Left renal cortex interstitium (tissue), 4 donors: ENCODE data around the gene RFC2. TPM values are rescaled to one million over a fixed set of nuclear protein-coding genes. Genes with fewer than 3 reads are reported as not detected.
A peak's percentile ranks its signal among the peaks of the same experiment; 100 is the strongest.
"Not testable (repeated sequence)": the region's sequence is repeated elsewhere in the genome, so short reads cannot be mapped to it uniquely, and the experiment has no call there.

Source experiments
- DNase-seq, 4 donors: peaks; one replicate each; pipeline ENCODE4 v3.0.0-alpha.2; 2013; ENCODE audit warnings: low read depth in 4 of 4, low spot score in 2 of 4, missing footprints in 1 of 4
- polyA plus RNA-seq, 4 donors: library from polyadenylated mRNA; unstranded; fragments of 120-200 nt; gene quantifications; one replicate each; pipeline ENCODE4 v1.2.1, GENCODE V29; 2013; ENCODE audit not compliant: insufficient read length in 4 of 4

RFC2 gene
- polyA plus RNA-seq, 4 donors = 41.1 to 48.8 (median 43.8) TPM

DNA sequence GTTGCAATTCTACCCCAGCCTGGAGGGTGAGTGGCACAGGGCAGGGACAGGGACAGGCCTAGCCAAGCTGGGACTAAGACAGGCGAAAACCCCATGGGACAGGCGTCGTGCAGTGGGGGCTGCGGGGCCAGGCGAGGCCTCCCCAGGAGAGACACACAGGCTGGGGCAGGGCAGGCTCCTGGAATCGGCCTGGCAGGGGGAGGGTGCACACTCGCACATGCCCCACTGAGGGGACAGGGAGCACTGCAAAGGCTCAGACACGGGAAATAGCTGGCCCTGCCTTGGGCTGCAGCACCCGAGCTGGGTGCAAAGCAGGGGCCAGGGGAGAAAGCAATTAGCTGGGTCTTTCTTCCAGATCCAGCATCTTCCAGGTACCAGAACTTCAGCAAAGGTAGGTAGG lies 34.0 kb downstream of the RFC2 start:
- no peak for DNase-seq

GRCh38 chr7:74219416-74219815 lies 34.8 kb downstream of the RFC2 start:
- DNase-seq = no peak

GRCh38 chr7:74218343-74218698 lies 35.9 kb downstream of the RFC2 start:
- no peak for DNase-seq

- DNase-seq = no peak
Observed at GRCh38 chr7:74217455-74218342, 36.5 kb downstream of the RFC2 start.

DNA sequence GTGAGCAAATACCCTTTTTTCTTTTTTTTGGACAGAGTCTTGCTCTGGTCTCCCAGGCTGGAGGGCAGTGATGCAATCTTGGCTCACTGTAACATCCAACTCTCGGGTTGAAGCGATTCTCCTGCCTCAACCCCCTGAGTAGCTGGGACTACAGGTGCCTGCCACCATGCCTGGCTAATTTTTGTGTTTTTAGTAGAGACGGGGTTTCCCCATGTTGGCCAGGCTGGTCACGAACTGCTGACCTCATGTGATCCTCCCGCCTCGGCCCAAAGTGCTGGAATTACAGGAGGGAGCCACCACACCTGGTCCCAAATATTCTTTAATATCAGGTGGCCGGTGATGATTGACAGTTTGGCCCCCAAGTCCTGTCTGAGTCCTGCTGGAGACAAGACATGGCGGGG lies 37.8 kb downstream of the RFC2 start:
- no peak for DNase-seq

DNA sequence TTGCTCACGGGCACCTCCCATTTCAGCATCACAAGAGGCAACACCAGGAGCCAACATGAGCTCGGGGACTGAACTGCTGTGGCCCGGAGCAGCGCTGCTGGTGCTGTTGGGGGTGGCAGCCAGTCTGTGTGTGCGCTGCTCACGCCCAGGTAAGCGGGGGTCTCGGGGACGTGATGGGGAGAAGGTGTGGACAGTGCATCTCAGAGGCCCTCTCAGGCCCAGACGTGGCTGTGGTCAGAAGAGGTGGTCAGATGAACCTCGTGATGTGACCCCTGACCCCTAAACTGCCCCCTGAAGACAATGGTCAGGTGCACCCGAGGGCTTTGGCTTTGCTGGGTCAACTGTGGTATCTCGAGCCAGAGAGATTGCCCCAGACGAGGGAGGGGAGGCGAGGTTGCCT lies 38.3 kb downstream of the RFC2 start:
- no peak for DNase-seq

GRCh38 chr7:74214816-74215630 lies 39.2 kb downstream of the RFC2 start:
- no peak for DNase-seq

- no peak for DNase-seq
Observed at GRCh38 chr7:74212661-74213060, 41.5 kb downstream of the RFC2 start.

DNA sequence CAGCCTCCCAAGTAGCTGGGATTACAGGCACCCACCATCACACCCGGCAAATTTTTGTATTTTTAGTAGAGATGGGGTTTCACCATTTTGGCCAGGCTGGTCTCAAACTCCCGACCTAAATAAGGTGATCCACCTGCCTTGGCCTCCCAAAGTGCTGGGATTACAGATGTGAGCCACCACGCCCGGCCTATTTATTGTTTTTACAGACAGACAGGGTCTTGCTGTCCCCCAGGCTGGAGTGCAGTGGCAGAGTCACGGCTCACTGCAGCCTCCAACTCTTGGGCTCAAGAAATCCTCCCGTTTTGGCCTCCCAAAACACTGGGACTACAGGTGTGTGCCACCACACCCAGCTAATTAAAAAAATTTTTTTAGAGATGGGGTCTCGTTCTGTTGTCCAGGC lies 46.0 kb downstream of the RFC2 start:
- not testable (repeated sequence) for DNase-seq

GRCh38 chr7:74207586-74207985 lies 46.6 kb downstream of the RFC2 start:
- DNase-seq = no peak

DNA sequence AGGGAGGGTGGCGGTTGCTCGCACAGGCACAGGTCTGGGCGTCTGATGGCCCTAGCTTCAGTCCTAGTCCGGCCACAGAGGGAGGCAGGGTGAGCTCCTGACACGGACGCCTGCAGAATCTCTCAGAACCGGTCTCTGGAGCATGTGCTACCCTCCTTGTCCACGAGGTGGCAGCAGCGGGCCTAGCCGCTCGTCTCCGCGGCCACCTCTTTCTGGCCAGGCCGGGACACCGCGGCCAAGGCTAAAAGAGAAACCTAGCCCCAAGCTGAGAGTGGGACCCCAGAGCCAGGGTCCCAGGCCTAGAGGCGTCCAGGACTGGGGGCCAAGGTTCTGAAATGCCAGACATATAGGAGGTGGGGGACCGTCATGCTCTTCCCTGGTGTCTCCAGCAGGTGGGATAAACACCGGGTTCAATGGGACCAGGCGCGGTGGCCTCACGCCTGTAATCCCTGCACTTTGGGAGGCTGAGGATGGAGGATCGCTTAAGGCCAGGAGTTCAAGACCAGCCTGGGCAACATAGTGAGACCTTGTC lies 47.5 kb downstream of the RFC2 start:
- DNase-seq = peak in 3 of 4 donors; percentile 9 to 56 (median 42)

GRCh38 chr7:74206052-74206451 lies 48.1 kb downstream of the RFC2 start:
- not testable (repeated sequence) for DNase-seq

DNA sequence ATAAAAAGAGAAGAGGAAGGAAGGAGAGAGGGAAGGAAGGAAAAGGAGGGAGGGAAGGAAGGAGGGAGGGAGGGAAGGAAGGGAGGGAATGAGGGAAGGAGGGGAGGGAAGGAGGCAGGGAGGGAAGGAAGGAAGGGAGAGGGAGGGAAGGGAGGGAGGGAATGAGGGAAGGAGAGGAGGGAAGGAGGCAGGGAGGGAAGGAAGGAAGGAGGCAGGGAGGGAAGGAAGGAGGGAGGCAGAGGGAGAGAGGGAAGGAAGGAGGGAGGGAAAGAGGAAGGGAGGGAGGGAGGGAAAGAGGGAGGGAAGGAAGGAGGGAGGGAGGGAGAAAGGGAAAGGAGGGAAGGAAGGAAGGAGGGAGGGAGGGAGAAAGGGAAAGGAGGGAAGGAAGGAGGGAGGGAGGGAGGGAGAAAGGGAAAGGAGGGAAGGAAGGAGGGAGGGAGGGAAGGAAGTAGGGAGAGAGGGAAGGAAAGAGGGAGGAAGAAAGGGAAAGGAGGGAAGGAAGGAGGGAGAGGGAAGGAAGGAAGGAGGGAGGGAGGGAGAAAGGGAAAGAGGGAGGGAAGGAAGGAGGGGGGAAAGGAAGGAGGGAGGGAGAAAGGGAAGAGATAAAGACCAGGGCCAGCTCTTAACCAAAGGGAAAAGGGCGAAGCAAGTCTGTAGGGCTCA lies 50.1 kb downstream of the RFC2 start:
- no peak for DNase-seq

- DNase-seq = peak in 1 of 4 donors; percentile 45
Observed at GRCh38 chr7:74202841-74203556, 51.2 kb downstream of the RFC2 start.

DNA sequence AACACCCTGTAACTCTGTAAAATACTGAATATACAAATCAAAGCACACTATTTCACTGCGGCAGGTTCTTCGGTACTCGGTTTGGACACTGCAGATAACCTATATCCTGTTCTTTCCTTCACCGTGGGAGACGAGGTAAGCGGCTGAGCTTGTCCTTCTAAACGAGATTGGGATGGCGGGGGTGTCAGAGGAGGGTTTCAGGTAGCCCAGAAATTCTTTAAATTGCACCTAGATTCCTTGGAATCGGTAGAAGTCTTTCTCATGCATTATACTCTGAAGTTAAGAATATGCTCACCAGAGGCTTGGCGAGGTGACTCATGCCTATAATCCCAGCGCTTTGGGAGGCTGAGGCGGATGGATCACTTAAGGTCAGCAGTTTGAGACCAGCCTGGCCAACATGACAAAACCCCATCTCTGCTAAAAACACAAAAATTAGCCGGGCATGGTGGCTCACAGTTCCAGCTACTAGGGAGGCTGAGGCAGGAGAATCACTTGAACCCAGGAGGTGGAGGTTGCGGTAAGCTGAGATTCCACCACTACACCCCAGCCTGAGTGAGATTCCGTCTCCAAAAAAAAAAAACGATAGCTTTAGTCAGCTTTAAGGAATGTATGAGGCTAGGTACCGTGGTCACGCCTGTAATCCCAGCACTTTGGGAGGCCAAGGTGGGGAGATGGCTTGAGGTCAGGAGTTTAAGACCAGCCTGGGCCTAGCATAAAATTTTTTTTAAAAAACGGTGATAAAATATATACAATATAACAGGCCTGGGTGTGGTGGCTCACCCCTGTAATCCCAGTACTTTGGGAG lies 54.4 kb downstream of the RFC2 start:
- DNase-seq = no peak

DNA sequence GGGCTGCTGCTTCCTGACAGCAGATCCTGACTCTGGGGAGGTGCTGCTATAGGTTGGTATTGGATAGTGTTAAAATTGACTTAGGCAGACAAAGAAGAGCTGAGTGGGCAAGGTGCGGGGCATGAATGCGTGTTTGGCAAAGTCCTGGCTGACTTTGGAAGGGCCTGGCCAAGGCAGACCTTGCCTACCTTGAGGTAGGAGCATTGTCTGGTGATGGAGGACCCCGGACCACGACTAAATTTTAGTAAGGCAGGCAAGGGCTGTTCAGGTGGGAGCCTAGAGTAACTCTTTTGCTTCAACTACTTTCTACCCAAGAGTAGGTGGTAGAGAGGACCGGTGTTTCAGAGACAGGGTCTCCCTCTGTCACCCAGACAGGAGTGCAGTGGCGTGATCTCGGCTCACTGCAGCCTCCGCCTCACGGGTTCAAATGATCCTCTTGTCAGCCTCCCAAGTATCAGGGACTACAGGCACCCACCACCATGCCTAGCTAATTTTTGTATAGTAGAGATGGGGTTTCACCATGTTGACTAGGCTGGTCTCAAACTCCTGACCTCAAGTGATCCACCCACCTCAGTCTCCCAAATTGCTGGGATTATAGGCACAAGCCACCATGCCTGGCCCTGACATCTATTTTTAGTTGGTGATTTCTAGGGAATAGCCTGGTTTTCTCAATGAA lies 56.6 kb downstream of the RFC2 start:
- DNase-seq = no peak

- not testable (repeated sequence) for DNase-seq
Observed at GRCh38 chr7:74195968-74196654, 58.1 kb downstream of the RFC2 start.

DNA sequence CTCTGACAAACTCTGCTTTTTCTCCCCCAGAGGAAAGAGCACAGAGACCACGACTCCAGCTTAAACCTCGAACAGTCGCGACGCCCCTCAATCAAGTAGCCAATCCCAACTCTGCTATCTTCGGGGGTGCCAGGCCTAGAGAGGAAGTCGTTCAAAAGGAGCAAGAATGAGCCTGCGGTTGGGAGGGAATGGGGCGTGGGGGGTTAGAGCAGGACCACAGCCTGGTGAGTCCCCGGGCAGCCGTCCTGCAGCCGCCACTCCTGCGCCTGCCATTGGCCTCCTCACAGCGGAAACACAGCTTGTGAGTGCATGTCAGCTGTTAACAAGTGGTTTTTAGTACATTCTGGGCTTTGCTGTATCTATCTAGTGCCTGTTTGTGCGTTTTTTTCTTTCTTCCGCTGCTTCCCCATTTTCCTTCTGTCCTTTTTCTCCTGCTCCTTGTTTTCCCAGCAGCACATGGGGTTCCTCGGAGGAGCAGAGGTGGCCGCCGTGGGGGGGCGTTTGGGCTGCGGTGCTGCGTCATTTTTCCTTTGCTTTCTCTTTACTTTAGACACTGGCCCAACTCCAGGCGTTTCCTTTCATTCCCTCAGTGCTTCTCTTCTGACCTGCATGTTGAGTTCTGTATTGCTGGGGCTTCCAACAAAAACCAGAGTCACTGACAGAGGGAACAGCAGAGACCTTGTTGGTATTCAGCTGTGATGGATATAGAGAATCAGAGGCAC lies 58.9 kb downstream of the RFC2 start:
- not testable (repeated sequence) for DNase-seq
